HG03064 (cell line): Measurements from ENCODE around the gene GNAI2.
A peak's percentile ranks its signal among the peaks of the same experiment; 100 is the strongest.

ENCODE experiments used
- ATAC-seq: cut with Tn5 transposase; IDR thresholded peaks from one replicate; pipeline ENCODE4 v1.9.1; 2021; ENCODE audit warnings: low read depth; ENCODE audit not compliant: unreplicated experiment

The GNAI2 gene

DNA sequence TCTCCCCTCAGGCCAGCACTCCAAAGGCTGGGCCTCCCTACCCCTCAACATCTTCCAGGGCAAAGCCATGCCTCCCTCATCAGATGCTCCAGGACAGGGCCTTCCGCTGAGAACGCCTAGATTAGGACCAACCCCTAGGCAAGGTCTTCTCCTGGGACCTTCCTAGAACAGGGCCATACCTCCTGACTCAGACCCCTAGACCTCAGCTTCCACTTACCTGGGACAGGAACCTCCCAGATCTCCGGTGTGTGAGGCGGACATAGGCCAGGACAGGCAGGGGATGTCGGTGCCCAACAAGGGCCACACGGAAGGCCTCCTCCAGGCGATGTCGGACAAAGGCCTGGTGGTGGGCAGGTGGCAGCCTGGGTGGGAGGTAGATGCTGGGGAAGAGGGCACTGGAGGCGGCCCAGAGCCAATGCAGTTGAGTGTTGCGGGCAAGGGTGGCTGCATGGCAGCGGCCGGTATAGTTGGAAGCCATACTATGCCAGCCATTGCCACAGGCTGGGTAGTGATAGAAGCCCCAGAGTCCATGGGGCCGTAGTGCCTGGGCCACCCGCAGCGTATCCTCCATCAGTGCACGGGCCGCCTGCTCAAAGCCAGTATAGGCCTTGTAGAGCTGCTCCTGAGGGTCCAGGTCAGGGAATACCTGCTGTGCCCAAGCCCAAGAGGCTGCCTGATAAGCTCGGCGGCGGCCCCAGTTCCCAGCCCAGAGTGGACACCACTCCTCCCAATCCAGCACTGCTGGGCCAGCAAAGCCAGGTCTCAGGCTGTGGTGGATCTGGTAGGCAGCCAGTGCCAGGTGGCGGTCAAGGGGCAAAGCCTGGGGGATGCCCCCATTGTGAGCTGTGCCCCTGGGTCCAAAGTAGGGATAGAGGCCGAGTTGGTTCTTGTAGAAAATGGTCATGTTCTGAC, 58.7 kb downstream of the GNAI2 start:
- ATAC-seq = no peak

- no peak for ATAC-seq
These were observed 59.8 kb downstream of the GNAI2 start for GRCh38 chr3:50295553-50296431.

DNA sequence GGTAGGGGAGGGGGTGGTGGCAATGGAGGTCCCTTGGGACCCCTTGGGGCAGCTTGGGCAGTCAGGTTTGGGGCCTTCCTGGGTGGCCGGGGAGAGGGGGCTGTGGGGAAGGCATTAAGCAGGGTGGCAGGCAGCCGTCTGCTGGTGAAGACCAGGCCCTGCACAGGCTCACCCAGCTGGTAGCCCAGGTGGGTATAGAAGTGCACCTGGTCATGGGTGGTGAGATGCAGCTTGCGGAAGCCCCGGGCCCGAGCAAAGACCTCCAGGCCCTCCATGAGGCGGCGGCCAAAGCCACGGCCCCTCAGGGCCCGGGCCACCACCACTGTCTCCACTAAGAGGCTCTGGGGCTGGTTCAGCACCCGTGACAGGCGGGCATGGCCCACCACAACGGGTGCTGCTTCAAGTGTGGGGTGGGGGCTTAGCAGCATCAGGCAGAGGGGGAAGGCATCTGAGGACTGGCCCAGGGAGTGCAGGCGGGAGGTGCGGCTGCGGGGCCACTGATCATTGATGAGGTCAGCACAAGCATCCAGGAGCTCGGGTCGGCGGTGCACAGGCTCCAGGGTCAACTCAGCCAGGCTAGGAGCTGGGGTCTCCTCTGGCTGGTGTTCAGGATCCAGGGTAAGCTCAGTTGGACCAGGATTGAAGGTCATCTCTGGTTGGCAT, 60.8 kb downstream of the GNAI2 start:
- ATAC-seq = no peak

DNA sequence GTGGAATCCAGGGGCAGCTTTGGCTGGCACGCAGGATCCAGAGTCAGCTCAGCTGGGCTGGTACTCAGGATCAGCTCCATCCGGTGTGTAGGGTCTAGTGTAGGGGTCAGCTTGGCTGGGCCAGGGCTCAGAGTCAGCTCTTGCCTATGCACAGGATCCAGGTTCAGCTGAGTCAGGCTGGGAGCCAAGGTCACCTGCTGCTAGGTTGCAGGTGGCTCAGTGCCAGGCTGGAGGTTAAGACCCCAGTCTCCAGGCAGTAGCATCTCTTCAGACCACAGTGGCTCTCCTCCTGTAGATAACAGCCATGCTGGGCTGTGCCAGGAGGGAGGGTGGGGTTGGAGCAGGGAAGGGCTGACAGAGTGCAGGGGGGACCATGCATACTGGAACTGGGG, 61.4 kb downstream of the GNAI2 start:
- ATAC-seq = no peak

DNA sequence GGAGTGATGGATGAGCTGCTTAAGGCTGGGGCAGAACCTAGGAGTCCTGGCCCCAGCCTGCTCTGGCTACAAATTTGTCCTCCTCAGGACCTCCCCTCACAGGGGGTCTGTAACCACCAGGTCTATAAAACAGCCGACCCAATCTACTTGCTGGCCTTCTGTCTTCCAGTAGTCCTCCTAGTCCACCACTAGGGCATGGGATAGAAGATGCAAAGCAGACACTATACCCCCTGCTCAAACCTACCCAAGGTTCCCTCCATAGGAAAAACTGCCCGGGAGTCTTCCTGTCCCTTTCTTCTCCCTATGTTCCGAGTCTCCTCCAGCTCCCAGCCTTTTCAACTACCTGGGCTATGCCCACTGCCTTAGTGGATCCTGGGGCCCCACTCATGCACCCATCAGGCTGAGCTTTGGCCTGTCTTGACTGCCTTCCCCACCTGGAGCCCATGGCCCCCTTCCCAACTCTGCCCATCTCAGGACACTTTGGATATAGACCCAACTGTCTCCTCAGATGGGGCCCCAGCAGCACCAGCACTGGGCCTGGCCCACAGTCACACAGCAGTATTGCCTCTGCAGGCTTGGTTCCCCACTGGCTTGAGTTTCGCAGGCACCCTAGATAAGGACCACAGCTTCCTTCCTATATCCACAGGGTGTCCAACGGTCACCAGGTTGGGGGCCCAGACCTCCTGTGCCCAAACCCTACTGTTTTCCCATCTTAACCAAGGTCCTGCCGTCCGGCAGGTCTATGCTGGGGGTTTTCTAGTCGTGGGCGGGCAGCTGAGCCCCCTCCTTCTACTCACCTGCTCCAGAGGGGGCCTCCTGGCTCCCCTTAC, 62.1 kb downstream of the GNAI2 start:
- no peak for ATAC-seq

GRCh38 chr3:50298836-50299637, 63.0 kb downstream of the GNAI2 start, which contains the start of the genes HYAL3 and NAA80:
Gene HYAL3 (minus strand): TSS chr3:50299405. CDS start chr3:50295602, 3,803 bp downstream.
Gene NAA80 (minus strand): TSS chr3:50299405. CDS start chr3:50297463, 1,942 bp downstream.
- ATAC-seq = peak; percentile 80

GRCh38 chr3:50299638-50299928, 63.6 kb downstream of the GNAI2 start:
- no peak for ATAC-seq

DNA sequence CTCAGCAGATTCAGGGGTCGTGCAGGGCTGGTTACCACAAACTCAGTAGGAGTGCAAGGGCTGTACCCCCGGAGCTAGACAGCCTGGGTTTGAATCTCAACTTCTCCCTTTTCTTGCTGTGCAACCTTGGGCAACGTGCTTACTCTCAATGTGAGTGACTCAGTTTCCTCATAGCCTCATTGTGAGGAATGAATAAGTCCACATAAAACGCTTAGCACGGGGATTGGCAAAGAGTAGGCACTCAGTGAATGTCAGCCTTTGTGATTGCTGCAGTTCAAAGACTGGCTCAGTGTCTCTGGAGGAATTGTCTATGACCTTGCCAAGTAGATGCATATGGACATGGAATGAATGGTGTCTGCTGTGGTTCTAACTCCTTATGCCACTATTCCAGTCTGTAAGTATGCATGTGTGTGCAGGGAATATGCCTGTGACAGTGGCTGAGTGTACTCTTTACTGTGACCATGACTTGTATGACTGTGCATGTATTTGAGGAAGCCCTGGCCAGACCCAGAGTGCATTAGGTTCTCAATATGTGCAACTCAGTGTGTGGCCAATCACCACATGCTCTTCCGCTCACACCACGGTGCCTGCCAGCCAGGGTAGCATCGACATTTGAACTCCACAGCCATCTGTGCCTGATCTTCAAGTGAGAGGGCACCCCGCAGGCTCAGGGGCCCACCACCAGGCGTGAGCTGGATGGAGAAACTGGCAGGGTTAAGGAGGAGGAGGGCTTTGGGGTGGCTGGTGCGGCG, 64.1 kb downstream of the GNAI2 start:
- ATAC-seq = no peak

- no peak for ATAC-seq
These were observed 64.8 kb downstream of the GNAI2 start for GRCh38 chr3:50300681-50301254.

DNA sequence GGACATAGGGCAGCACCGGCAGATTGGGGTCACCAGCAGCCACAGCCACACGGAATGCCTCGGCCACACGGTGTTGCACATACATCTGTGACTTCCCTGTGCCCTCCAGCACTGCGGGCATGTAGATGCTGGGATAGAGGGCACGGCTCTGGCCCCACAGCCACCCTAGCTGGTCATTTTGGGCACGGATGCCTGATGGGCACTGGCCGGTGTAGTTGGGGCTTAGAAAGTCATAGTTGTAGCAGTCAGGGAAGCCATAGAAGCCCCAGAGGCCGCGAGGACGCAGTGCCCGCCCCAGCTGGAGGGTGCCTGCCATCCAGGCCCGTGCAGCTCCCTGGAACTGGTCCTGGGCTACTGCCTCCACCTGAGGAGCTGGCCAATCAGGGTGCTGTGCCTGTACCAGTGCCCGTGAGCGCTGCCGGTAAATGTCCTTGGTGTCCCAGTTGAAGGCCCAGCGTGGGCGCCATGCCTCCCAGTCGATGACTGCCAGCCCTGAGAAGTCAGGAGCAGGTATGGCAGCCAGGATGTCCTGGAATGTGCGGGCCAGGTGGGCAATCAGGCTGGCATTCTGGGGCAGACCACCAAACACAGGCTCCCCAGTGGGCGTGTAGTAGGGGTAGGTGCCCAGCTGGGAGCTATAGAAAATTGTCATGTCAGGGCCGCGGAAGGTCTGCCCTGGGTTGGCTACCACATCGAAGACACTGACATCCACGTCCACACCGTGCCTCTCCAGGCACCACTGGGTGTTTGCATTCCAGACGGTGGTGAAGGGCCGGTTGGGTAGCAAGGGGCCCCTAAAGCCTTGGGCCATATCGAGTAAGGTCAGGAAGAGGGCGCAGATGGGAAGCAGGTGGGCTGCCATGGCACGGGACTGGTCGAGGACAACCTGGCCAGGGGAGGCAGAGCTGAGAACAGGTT, 66.3 kb downstream of the GNAI2 start:
- no peak for ATAC-seq

GRCh38 chr3:50303013-50303815, 67.2 kb downstream of the GNAI2 start, which contains the start of gene HYAL1:
Gene HYAL1 (minus strand): TSS chr3:50303574. CDS start chr3:50302956, 618 bp downstream.
- no peak for ATAC-seq

DNA sequence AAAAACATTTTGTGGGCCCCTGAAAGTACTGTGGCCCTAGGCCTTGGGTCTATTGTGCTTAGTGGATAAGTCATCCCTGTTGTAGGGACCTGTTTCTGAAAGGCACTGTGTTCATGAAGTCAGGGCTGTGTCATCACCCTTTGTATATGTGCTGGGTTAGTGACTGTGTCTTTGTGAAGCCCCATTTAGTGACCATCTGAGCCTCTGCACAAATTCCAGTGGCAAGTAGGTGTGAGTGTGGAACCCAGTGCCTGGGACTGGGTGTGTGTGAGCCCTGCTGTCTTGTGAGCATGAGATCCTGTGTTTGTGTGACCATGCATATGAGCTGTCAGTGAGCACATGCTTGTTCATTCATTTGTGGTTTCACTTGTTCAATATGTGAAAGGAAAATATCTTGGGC, 68.6 kb downstream of the GNAI2 start:
- no peak for ATAC-seq
